H9 (cell line): ENCODE measurements around the gene SCUBE2. TPM values are rescaled to one million over a fixed set of nuclear protein-coding genes. Genes with fewer than 3 reads are reported as not detected.

ENCODE experiments used
- DNase-seq: peaks from one replicate; pipeline ENCODE4 v3.0.0-alpha.2; 2017
- H2AFZ ChIP-seq: one replicate; pipeline ENCODE4 v1.6.1; 2013; ENCODE audit warnings: mild to moderate bottlenecking, low read length, control low read depth, moderate library complexity
- H2AK5ac ChIP-seq: 2 replicates; pipeline ENCODE4 v1.6.1; 2013; ENCODE audit warnings: low read length, control low read depth, mixed read lengths; ENCODE audit not compliant: insufficient read length
- H2BK120ac ChIP-seq: one replicate; pipeline ENCODE4 v1.6.1; 2013; ENCODE audit warnings: low read depth, mild to moderate bottlenecking, low read length, control low read depth, inconsistent platforms; ENCODE audit not compliant: poor library complexity, severe bottlenecking
- H2BK12ac ChIP-seq: 2 replicates; pipeline ENCODE4 v1.6.1; 2013; ENCODE audit warnings: low read length, control low read depth, mixed read lengths, low read depth; ENCODE audit not compliant: insufficient read length
- H2BK15ac ChIP-seq: 2 replicates; pipeline ENCODE4 v1.6.1; 2013; ENCODE audit warnings: low read depth, low read length, control low read depth
- H2BK20ac ChIP-seq: one replicate; pipeline ENCODE4 v1.6.1; 2013; ENCODE audit warnings: low read depth, mild to moderate bottlenecking, low read length, control low read depth, inconsistent platforms; ENCODE audit not compliant: poor library complexity, severe bottlenecking
- H2BK5ac ChIP-seq: 2 replicates; pipeline ENCODE4 v1.6.1; 2013; ENCODE audit warnings: low read length, control low read depth, mixed read lengths; ENCODE audit not compliant: insufficient read length
- H3K14ac ChIP-seq: 2 replicates; pipeline ENCODE4 v1.6.1; 2013; ENCODE audit warnings: low read length, control low read depth; ENCODE audit not compliant: insufficient read depth
- H3K18ac ChIP-seq: 2 replicates; pipeline ENCODE4 v1.6.1; 2013; ENCODE audit warnings: low read depth, mild to moderate bottlenecking, mixed read lengths, low read length, control low read depth; ENCODE audit not compliant: insufficient read length
- H3K23ac ChIP-seq: 2 replicates; pipeline ENCODE4 v1.6.1; 2013; ENCODE audit warnings: low read length, control low read depth, mixed read lengths, low read depth; ENCODE audit not compliant: insufficient read length
- H3K23me2 ChIP-seq: 2 replicates; pipeline ENCODE4 v1.6.1; 2013; ENCODE audit warnings: low read depth, mild to moderate bottlenecking, mixed read lengths, low read length, control low read depth; ENCODE audit not compliant: insufficient read length, poor library complexity, severe bottlenecking
- H3K27ac ChIP-seq: 2 replicates; pipeline ENCODE4 v1.5.1; 2013; ENCODE audit warnings: low read length, control low read depth, mixed read lengths, low read depth; ENCODE audit not compliant: insufficient read length
- H3K27me3 ChIP-seq: 2 replicates; pipeline ENCODE4 v1.6.1; 2013; ENCODE audit warnings: low read length, control low read depth, inconsistent platforms; ENCODE audit not compliant: insufficient read depth
- H3K4ac ChIP-seq: 2 replicates; pipeline ENCODE4 v1.6.1; 2013; ENCODE audit warnings: low read depth, mild to moderate bottlenecking, control low read depth, inconsistent platforms, low read length, moderate library complexity
- H3K4me1 ChIP-seq: 2 replicates; pipeline ENCODE4 v1.6.1; 2013; ENCODE audit warnings: low read length, control low read depth, inconsistent platforms; ENCODE audit not compliant: insufficient read depth
- H3K4me2 ChIP-seq: 2 replicates; pipeline ENCODE4 v1.6.1; 2013; ENCODE audit warnings: low read length, control low read depth, mixed read lengths; ENCODE audit not compliant: insufficient read length, insufficient read depth
- H3K56ac ChIP-seq: 2 replicates; pipeline ENCODE4 v1.6.1; 2013; ENCODE audit warnings: low read depth, mild to moderate bottlenecking, mixed read lengths, low read length, control low read depth; ENCODE audit not compliant: insufficient read length
- H3K79me1 ChIP-seq: 2 replicates; pipeline ENCODE4 v1.6.1; 2013; ENCODE audit warnings: low read depth, mild to moderate bottlenecking, moderate library complexity, low read length, control low read depth, inconsistent platforms; ENCODE audit not compliant: insufficient read depth, poor library complexity, severe bottlenecking
- H3K79me2 ChIP-seq: 2 replicates; pipeline ENCODE4 v1.6.1; 2013; ENCODE audit warnings: low read length, control low read depth, inconsistent platforms; ENCODE audit not compliant: insufficient read depth
- H3K9ac ChIP-seq: 2 replicates; pipeline ENCODE4 v1.6.1; 2013; ENCODE audit warnings: low read length, control low read depth, mixed read lengths; ENCODE audit not compliant: insufficient read length; ENCODE audit errors: extremely low read depth
- H3K9me3 ChIP-seq: one replicate; pipeline ENCODE4 v1.6.1; 2013; ENCODE audit warnings: low read depth, low read length, inconsistent platforms; ENCODE audit not compliant: control insufficient read depth
- H3T11ph ChIP-seq: one replicate; pipeline ENCODE4 v1.6.1; 2013; ENCODE audit warnings: mild to moderate bottlenecking, low read length, control low read depth, inconsistent platforms
- H4K20me1 ChIP-seq: one replicate; pipeline ENCODE4 v1.6.1; 2013; ENCODE audit not compliant: control insufficient read depth, insufficient read length, insufficient read depth
- H4K5ac ChIP-seq: 2 replicates; pipeline ENCODE4 v1.6.1; 2013; ENCODE audit warnings: low read depth, mild to moderate bottlenecking, mixed read lengths, low read length, control low read depth; ENCODE audit not compliant: insufficient read length
- H4K8ac ChIP-seq: replicated peaks from 2 replicates; pipeline ENCODE4 v1.6.1; 2013; ENCODE audit warnings: low read length, control low read depth, mixed read lengths, low read depth; ENCODE audit not compliant: insufficient read length
- H4K91ac ChIP-seq: 2 replicates; pipeline ENCODE4 v1.6.1; 2013; ENCODE audit warnings: low read depth, mild to moderate bottlenecking, moderate library complexity, mixed read lengths, low read length, control low read depth; ENCODE audit not compliant: insufficient read length
- H3K27ac Mint-ChIP-seq, 3 experiments: 2 replicates in 2 of 3; 3 replicates in 1 of 3; pipeline ENCODE4 v1.8.0; 2020 to 2021; ENCODE audit warnings: mixed read lengths in 3 of 3, mild to moderate bottlenecking in 1 of 3, moderate library complexity in 1 of 3
- H3K27me3 Mint-ChIP-seq: 2 replicates; pipeline ENCODE4 v1.8.0; 2021; ENCODE audit warnings: low read depth, mild to moderate bottlenecking, moderate library complexity, mixed read lengths
- H3K36me3 Mint-ChIP-seq, 3 experiments: 2 replicates in 2 of 3; 3 replicates in 1 of 3; pipeline ENCODE4 v1.8.0; 2020 to 2021; ENCODE audit warnings: low read depth in 3 of 3, mixed read lengths in 3 of 3; ENCODE audit not compliant: insufficient read depth in 1 of 3
- H3K4me1 Mint-ChIP-seq, 2 experiments: 2 replicates each; pipeline ENCODE4 v1.8.0; 2020; ENCODE audit warnings: mixed read lengths in 2 of 2
- H3K4me3 Mint-ChIP-seq, 2 experiments: 2 replicates in 1 of 2; 3 replicates in 1 of 2; pipeline ENCODE4 v1.8.0; 2020 to 2021; ENCODE audit warnings: mild to moderate bottlenecking in 2 of 2, mixed read lengths in 2 of 2, moderate library complexity in 1 of 2
- H3K9me3 Mint-ChIP-seq, 2 experiments: 2 replicates in 1 of 2; 3 replicates in 1 of 2; pipeline ENCODE4 v1.8.0; 2020; ENCODE audit warnings: mild to moderate bottlenecking in 2 of 2, mixed read lengths in 2 of 2, moderate library complexity in 1 of 2
- WGBS: extraction: QIAGEN DNeasy Blood & Tissue Kit; methylation state at CpG from one replicate; pipeline ENCODE4 v1.1.7; 2013; ENCODE audit warnings: missing lambda C conversion rate, low lambda C conversion rate, mixed read lengths; ENCODE audit not compliant: insufficient read length; ENCODE audit errors: extremely low coverage; 5-methylcytosine and 5-hydroxymethylcytosine counted together
- total RNA-seq: library from RNA; stranded (reverse); gene quantifications from 2 replicates; pipeline ENCODE4 v1.2.1, GENCODE V29; 2021
- TF ChIP-seq, protein P1 (sequence below): fragments of 200-600 bp; sonication (generic); conservative IDR thresholded peaks from 3 replicates; pipeline ENCODE4 v1.8.0; 2021; ENCODE audit warnings: antibody characterized with exemption, mild to moderate bottlenecking

Gene SCUBE2
- total RNA-seq, 1 experiment from 2014 or later = 1.6 TPM

DNA sequence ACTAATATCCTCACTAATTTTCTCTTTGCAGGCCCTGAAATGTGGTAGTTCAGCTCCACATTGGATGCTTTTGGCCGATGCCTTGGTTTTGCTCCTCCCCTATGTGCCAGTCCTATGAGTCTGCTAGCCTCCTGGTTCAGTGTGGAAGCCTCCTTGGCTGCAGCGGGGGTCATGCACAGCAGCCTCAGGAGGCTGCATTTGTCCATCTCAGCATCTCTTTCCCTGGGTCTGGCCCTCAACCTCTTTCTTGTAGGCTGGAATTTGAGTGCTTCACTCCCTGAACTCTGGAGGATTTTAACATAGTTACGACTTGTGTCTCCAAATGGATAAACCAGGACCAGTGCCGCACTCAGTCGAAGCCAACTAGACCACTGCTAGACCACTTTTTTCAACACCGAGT, 34.9 kb downstream of the SCUBE2 start:
- Histone ChIP-seq H2BK12ac (no peak overlapping the region), H3K18ac (no peak overlapping the region), H3K4me2 (no peak overlapping the region), H2BK5ac (no peak overlapping the region), H4K20me1 (no peaks in the 10 kb centered on the region), H3K4ac (no peak overlapping the region), H3K23ac (no peak overlapping the region), H3K9me3 (no peaks in the 10 kb centered on the region), H3K14ac (no peak overlapping the region), H2BK15ac (no peak overlapping the region), H3K4me1 (no peaks in the 10 kb centered on the region), H4K91ac (no peak overlapping the region), H3K56ac (no peak overlapping the region), H2BK120ac (no peak overlapping the region), H3K79me1 (no peaks in the 10 kb centered on the region), H3K79me2 (no peaks in the 10 kb centered on the region), H3K23me2 (no peaks in the 10 kb centered on the region), H4K8ac (no peak overlapping the region), H2AK5ac (no peak overlapping the region), H3K27me3 (no peaks in the 10 kb centered on the region), H3K9ac (no peak overlapping the region), H2BK20ac (no peak overlapping the region), H2AFZ (no peak overlapping the region), H4K5ac (no peak overlapping the region), H3K27ac (no peak overlapping the region), H3T11ph (no peak overlapping the region)
- Mint-ChIP-seq H3K4me3 (no peak overlapping the region), H3K9me3 (no peaks in the 10 kb centered on the region), H3K4me1 (peaks cover 8 to 19% of the 10 kb centered on the region in 2 experiments), H3K36me3 (no peaks in the 10 kb centered on the region), H3K27me3 (no peaks in the 10 kb centered on the region), H3K27ac (peak overlapping the region in 1 of 3 experiments; percentile 38; a peak in 2 of 7 replicates)
- TF ChIP-seq, protein P1, sequence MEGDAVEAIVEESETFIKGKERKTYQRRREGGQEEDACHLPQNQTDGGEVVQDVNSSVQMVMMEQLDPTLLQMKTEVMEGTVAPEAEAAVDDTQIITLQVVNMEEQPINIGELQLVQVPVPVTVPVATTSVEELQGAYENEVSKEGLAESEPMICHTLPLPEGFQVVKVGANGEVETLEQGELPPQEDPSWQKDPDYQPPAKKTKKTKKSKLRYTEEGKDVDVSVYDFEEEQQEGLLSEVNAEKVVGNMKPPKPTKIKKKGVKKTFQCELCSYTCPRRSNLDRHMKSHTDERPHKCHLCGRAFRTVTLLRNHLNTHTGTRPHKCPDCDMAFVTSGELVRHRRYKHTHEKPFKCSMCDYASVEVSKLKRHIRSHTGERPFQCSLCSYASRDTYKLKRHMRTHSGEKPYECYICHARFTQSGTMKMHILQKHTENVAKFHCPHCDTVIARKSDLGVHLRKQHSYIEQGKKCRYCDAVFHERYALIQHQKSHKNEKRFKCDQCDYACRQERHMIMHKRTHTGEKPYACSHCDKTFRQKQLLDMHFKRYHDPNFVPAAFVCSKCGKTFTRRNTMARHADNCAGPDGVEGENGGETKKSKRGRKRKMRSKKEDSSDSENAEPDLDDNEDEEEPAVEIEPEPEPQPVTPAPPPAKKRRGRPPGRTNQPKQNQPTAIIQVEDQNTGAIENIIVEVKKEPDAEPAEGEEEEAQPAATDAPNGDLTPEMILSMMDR = no peak
- no CpG with 5 or more reads among the region's 6 CpGs for WGBS
- no peak for DNase-seq
